GM12878 (cell line): ENCODE results near the gene SMPD3.

Experiments
- BHLHE40 ChIP-seq, 2 experiments: fragments of 450-650 bp in 1 of 2; IDR thresholded peaks; 2 replicates each; pipeline ENCODE4 v1.6.1; 2011 to 2017; ENCODE audit warnings: low read depth in 2 of 2, borderline replicate concordance in 1 of 2, improper control_type of control experiment in 1 of 2, low read length in 1 of 2, mild to moderate bottlenecking in 1 of 2
- EP300 ChIP-seq, 2 experiments: fragments of 150-350 bp in 1 of 2; IDR thresholded peaks; 2 replicates each; pipeline ENCODE4 v1.6.1; 2011 to 2012; ENCODE audit warnings: low read depth in 2 of 2, low read length in 2 of 2, borderline replicate concordance in 1 of 2, improper control_type of control experiment in 1 of 2, inconsistent platforms in 1 of 2; ENCODE audit not compliant: control insufficient read depth in 1 of 2
- YY1 ChIP-seq: IDR thresholded peaks from 2 replicates; pipeline ENCODE4 v1.6.1; 2011; ENCODE audit warnings: low read depth, mild to moderate bottlenecking, low read length

GRCh38 chr16:68436581-68436980 lies 11.7 kb downstream of the SMPD3 start:
- TF ChIP-seq BHLHE40 (IDR thresholded peaks at IDR 0.05; ENCODE audit: borderline replicate concordance in 1 of 2, low read depth in 2 of 2, low read length in 1 of 2) (no peak), YY1 (no peak), EP300 (IDR thresholded peaks at IDR 0.05; ENCODE audit: borderline replicate concordance in 1 of 2, control insufficient read depth in 1 of 2, low read depth in 2 of 2, low read length in 2 of 2) (no peak)
